AG10803 (cell line): Measurements from ENCODE around the gene PRSS33.

Experiments used
- DNase-seq: peaks from one replicate; pipeline ENCODE4 v3.0.0; 2010; ENCODE audit warnings: low read depth
- H3K4me3 ChIP-seq: 2 replicates; pipeline ENCODE4 v1.5.1; 2011; ENCODE audit warnings: mild to moderate bottlenecking, low read length, control low read depth
- TF ChIP-seq, protein P1 (sequence below): conservative IDR thresholded peaks from 2 replicates; pipeline ENCODE4 v1.5.1; 2011; ENCODE audit warnings: mild to moderate bottlenecking, low read length, control low read depth, inconsistent platforms

Gene PRSS33

DNA sequence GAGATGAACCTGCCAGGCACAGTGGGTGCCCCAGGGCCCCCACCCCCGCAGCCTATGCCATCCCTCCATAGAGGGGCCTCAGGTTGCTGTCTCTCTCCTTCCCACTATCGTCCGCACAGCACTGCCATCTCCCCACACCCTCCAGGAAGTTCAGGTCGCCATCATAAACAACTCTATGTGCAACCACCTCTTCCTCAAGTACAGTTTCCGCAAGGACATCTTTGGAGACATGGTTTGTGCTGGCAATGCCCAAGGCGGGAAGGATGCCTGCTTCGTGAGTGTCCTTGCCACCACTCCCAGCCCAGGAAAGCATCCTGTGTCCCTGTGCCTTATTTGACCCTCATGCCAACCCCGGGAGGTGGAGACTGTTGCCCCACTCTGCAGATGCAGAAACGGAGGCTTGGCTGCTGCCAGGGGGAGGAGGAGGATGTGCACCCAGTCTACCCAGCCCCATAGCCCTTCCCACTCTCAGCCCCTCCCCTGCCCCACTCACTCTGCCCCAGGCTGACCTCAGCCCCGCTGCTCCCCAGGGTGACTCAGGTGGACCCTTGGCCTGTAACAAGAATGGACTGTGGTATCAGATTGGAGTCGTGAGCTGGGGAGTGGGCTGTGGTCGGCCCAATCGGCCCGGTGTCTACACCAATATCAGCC lies 33.6 kb upstream of the PRSS33 start:
- H3K4me3 ChIP-seq: no peak overlapping the region
- DNase-seq: no peak
- TF ChIP-seq, protein P1, sequence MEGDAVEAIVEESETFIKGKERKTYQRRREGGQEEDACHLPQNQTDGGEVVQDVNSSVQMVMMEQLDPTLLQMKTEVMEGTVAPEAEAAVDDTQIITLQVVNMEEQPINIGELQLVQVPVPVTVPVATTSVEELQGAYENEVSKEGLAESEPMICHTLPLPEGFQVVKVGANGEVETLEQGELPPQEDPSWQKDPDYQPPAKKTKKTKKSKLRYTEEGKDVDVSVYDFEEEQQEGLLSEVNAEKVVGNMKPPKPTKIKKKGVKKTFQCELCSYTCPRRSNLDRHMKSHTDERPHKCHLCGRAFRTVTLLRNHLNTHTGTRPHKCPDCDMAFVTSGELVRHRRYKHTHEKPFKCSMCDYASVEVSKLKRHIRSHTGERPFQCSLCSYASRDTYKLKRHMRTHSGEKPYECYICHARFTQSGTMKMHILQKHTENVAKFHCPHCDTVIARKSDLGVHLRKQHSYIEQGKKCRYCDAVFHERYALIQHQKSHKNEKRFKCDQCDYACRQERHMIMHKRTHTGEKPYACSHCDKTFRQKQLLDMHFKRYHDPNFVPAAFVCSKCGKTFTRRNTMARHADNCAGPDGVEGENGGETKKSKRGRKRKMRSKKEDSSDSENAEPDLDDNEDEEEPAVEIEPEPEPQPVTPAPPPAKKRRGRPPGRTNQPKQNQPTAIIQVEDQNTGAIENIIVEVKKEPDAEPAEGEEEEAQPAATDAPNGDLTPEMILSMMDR: no peak

DNA sequence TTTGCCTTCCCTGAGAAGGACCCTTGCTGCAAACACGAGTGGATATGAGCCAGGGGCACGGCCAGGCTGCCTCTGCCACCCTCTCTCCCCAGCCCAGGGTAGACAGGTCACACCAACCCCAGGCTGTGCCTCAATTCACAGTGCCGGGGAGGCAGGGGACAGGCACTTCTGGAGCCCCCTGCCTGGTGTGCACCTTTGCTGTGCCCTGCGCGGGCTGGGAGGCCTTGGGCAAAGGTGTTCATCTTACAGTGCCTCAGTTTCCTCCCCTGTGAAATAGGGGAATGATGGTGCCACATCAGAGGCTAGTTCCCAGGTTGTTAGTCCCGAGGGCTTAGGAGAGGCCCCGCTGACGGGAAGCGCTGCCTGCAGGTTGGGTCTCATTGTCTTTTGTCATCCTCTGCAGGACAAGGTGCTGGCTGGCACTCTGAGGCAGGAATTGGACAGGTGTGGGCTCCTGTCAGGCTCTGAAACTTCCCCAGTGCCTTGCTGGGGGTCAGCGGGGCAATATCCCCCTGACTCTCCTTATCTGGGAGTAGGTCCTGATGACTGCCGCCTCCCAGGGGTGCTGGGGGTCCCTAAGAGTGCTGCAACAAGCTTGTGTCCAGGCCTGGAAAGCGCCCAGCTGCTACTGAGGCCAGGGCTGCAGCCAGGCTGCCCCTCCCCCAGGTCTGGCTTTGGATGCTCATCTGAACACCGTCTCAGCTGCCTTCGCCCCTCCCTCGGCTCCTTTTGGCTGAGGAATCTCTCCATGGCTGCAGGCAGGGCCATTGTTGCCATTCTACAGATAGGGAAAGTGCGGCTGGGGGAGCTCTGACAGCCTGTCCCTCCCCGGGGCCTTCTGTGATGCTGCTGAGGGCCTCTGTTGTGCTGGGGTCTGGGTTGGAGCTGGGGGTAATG lies 32.8 kb upstream of the PRSS33 start:
- TF ChIP-seq, protein P1: no peak
- no peak for DNase-seq
- no peak overlapping the region for H3K4me3 ChIP-seq

DNA sequence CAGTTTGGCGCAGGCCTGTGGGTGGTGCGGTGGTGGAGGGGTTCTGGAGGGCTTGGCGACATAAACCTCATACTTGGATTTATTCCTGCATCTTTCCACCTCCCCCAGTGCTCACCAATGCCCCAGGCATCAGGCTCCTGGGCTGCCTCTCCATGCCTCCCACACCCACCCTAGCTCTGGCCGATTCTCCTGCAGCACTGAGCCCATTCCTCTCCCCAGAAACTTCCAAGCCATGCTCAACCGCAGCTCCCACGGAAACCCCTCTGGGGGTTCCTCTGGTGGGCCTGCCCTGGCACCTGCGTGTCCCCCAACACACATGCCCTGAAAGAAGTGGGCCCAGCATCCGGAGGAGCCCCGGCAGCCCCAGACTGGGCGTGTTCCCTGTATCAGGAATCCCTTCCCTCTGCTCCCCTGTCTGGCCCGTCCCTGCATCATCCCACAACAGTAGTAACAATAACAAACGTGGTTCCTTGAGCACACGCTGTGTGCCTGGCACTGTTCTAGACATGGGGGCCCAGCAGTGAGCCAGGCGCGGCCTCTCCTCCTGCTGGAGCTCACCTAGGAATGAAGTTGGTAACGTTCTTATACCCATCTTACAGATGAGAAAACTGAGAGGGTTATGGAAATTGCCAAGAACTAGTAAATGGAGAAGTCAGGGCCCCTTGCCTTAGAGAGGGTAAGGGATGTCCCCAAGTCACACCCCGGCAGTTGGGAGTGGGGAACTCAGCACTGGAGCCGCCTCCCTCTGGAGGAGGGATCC lies 32.0 kb upstream of the PRSS33 start:
- DNase-seq: no peak
- TF ChIP-seq, protein P1: no peak
- H3K4me3 ChIP-seq: no peak overlapping the region

DNA sequence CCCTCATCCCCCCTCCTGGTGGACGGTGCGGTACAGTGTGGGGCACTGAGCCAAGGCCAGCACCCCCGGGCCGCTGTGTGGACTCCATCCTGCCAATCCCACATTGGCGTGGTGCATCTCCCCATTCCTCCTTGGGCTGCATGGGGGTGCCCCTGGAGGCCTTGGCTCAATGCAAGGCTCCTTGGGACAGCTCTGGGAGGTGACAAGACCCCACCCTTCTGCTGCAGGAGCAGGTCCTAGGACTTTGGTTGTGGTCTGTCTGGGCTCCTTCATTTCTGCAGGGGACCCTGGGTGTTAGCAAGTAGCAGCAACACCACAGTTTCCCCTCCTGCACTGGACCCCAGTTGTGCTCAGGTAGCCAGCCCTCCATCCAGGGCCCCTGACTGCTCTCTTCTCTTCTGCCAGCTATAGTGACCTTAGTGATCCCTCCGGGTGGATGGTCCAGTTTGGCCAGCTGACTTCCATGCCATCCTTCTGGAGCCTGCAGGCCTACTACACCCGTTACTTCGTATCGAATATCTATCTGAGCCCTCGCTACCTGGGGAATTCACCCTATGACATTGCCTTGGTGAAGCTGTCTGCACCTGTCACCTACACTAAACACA lies 31.0 kb upstream of the PRSS33 start:
- DNase-seq: no peak
- TF ChIP-seq, protein P1: no peak
- no peak overlapping the region for H3K4me3 ChIP-seq

DNA sequence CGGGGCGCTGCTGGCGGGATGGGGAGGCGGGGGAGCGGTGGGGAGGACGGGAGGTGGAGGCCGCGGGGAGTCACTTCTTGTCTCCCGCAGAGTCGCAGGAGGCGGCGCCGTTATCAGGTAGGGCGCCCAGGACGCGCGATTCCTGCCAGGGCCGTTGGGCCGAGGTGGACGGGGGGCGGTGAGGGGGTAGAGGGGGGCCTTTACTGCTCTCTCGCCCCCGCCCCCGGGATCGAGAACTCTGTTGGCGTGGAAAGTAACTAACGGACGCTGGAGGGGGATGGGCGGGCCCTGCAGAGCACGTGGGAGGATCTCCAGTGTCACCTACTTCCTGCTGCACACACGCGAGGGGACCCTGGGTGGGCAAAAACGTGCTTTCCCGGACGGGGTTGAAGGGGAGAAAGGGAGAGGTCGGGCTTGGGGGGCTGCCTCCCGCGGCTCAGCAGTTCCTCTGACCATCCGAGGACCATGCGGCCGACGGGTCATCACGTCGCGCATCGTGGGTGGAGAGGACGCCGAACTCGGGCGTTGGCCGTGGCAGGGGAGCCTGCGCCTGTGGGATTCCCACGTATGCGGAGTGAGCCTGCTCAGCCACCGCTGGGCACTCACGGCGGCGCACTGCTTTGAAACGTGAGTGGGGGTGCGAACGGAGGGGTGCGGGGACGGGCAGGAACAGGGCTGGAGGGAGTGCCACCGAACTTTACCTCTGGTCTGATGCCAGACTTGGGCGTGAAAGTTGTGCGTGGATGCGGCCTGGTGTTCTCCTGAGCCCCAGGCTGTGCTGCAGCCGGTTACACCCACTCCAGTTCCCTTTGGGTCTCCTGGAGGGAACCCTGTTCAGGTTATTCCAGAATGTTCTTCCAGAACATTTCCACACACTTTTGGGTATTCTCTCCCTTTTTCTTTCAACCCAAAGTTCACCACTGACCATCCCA lies 30.2 kb upstream of the PRSS33 start:
- DNase-seq: no peak
- TF ChIP-seq, protein P1: no peak
- H3K4me3 ChIP-seq: no peak overlapping the region

DNA sequence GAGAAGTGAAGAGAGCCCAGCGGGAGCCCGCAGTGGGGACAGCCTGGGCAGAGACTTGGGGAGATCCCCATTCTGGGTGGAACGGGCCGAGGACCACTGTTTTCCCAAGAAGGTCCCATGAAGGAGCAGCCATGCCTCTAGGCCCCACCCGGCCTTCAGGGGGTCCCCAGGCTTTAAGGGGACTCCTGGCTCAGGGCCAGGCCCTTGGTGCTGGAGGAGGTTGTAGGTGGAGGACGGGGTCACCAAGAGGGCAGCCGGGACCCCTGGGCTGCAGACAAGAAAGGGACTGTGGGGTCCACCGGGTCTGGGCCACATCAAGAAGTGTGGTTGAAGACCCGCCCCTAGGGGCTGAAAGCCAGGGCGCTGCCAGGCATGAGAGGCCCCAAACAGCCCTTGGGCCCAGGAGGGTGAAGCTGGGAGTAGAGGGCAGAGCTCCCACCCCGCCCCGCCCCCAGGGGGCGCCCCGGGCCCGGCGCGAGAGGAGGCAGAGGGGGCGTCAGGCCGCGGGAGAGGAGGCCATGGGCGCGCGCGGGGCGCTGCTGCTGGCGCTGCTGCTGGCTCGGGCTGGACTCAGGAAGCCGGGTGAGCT lies 29.5 kb upstream of the PRSS33 start, which contains the start of gene PRSS21:
TSS of gene PRSS21 (plus strand) at position 487 of the 589 bp plus-strand sequence. CDS start at position 519, 32 bp downstream.
- TF ChIP-seq, protein P1: no peak
- no peak for DNase-seq
- H3K4me3 ChIP-seq: no peak within 1 kb of the TSS
